Stimulated activated CD4-positive, alpha-beta T cell treated with anti-CD3 and anti-CD28 coated beads, Interleukin-15, amount 100 ng/mL, for 24 hours (primary cell): Measurements from ENCODE around the gene RANBP1.

Source experiments
- DNase-seq: peaks from one replicate; pipeline ENCODE4 v3.0.0-alpha.2; 2020

Gene RANBP1

DNA sequence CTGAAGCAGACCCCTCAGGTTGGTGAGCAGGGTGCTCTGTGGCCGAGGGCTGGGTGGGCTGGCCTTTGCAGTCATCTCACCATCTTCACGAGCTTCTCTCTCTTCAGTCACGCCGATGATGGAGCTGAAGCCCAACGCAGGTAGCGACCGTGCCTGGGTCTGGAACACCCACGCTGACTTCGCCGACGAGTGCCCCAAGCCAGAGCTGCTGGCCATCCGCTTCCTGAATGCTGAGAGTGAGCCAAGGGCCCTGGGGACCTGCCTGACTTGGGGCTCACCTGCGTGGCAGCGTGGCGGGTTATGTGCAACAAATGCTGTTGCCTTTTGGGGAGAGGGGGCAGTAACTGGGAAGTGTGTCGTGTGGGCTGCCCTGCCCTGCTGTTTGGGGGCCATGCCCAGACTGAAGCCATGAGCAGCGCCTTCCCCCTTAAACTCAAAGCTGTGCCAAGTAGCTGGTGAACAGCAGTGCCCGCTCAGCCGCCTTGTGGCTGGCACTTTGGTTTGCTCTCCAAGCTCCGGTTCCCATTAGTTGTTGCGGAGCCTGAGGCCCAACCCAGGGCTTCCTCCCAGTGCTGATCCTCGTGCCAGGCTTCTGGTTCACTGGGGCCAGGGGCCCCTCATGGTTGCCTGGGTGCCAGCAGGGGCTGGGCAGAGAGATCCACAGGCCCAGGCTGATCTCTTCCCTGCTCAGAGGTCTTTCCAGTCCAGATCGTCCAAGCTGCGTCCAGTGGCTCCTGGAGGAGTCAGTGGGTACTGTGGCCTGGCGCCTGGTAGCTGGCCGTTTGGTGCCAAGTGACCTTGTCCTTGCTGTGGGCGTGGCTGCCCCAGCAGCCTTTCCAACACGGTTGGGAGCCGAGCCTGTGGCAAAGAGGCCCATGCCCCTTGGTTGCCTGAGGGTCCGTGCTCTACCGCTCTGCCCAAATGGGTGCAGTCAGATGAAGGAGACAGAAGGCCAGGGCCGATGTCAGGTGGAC is 9.6 kb downstream of the RANBP1 start:
- DNase-seq: no peak

DNA sequence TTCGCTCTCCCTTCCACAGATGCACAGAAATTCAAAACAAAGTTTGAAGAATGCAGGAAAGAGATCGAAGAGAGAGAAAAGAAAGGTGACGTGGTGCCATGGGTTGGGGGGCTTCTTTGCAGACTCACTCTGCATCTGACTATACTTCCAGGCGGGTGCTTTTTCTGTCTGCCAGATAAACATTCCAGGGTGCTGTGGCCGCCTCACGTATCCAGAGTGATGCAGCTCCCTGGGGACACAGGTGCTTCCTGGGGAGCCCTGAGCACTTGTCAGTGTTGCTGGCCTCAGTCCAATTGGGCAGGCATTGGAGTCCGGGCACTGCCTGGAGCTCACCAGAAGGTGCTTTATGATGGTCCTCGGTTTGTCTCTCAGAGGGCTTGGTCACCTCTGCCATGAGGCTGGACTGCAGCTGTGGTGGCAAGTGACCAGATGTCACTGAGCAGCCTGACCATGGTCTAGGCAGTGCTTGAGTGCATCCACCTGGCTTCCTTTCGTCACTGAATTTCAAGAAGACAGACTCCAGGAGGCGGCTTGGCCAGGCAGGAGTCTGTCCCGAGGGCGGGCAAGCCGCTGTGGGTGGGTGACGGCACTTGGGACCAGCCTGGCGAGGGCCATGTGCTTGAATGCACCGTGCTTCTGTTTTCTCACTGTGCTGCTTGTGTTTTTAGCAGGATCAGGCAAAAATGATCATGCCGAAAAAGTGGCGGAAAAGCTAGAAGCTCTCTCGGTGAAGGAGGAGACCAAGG is 10.6 kb downstream of the RANBP1 start:
- no peak for DNase-seq

DNA sequence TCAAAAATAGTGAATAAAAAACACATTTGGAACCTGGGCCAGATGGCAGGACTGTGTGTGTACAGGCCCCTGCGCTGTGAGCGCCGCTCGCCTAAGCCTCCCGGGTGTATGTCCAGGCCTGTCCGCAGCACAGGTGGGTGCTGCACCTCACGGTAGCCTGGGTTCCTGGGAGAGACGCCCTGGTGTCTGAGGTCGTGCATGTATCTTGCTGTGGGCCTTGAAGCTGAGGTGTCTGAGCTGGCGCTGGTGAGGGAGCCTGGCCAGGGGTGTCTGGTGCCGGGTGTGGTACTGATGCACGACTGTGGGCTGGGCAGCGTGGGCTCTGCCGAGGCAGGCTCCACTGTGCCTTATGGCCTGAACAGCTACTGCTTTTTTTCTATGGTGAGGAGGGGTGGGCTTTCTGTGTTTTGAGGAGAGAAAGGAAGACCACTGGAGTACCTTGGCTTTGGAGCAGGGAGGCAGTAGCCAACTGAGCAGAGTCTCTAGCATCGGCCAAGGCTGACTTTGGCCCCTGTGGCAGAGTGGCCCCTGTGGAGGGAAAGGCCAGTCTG is 11.5 kb downstream of the RANBP1 start:
- DNase-seq: no peak

DNA sequence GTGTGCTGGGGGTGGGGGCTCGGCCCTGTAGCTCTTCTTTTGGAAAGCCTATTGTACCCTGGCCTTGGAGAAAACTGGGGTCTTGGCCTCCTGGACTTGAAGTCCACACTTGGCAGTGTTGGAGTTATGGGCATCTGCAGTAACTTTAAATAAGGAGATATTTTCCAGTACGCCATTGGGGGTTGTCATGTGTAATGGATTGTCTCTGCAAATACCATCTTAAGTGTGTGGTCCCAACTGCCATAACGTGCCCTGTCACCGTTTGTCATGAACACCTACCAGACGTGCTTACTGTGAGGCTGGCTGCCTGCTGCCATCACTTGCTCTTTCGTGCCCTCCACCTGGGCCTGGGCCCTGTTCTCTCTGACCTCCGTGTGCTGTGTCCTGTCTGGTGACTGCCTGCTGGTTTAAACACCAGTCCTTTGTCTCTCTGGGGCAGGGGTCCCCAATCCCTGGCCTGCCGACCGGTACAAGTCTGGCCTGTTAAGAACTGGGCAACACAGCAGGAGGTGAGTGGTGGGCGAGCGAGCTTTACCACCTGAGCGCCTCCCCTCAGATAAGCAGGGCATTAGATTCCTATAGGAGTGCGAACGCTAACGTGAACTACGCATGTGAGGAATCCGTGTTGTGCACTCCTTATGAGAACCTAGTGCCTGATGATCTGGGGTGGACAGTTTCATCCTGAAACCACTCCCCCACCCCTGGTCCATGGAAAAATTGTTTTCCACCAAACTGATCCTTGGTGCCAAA is 12.1 kb downstream of the RANBP1 start:
- DNase-seq: no peak

DNA sequence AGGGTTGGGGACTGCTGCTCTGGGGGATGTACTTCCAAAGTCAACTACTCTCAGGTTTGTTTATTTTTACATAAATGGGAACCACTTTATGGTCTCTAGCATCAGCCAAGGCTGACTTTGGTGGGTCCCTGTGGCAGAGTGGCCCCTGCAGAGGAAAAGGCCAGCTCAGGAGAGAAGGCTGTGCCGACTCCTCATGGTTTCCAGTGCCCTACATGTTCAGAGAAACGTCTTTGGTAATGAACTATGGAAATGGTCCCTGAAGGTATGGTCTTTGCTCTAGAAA is 12.7 kb downstream of the RANBP1 start:
- DNase-seq: no peak

DNA sequence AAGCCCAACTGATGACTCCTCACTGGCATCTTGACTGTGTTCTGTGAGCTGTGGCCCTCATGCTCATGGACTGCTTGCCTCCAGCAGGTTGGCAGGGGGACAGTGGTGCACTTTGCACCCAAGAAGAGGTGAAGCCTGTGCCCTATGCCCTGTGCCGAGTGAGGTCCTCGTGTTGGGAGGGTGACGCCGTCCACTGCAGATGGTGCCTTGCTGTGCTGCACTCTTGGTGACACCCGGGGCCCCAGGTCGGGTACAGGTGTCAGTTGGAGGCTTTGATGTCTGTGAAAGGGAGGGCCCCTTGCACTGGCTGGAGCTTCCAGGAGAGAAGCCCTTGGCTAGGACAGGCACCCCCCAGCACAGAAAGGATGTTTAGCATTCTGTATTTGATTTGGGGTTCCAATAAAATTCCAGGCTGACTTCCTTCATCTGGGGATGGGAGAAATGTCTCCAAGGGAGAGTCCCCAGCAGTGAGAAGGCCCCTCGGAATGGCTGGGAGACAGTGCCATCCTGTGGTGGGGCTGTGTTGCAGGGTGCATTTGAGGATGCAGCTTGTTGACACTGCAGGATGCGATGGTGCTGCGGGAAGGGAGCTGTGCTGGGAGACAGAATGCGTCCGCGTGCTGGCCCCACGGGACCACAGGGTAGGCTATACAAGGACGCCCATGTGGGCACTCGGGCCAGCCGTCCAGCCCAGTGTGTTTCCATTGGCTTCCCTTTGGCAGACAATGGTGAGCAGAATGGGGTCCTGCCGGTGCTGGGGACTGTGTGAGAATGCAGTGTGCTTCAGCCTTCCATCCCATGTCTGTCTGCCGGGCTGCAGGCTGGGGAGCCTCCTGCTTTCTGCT is 13.2 kb downstream of the RANBP1 start:
- peak; percentile 62 for DNase-seq

DNA sequence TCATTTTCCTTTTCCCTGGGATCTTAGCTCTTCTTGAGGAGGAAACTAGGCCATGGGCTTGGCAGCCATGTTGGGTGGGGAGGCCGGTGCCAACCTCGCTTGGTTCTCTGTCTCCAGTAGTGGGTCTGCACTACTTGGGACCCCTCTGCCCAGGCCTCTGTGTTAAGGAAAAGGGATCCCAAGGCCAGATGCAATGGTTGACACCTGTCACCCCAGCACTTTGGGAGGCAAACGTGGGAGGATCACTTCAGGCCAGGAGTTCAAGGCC is 13.8 kb downstream of the RANBP1 start:
- no peak for DNase-seq

DNA sequence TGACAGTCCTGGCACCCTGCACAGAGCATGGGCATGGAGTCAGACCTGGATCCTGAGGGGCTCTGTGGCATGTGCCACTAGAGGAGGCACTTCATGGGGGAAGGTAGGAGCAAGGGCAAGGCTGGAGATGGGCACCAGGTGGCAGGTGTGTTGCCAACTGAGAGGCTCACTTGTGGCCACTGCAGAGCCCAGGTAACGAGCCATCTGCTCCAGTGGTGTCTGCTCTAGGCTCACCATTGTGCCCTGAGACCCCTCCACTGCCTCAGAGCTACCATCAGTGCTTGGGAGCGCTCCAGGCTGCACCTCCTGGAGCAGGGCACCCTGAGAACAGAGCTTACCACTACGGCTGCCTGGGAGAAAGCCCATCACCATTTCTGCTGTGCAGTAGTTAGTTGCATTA is 14.4 kb downstream of the RANBP1 start:
- DNase-seq: no peak

DNA sequence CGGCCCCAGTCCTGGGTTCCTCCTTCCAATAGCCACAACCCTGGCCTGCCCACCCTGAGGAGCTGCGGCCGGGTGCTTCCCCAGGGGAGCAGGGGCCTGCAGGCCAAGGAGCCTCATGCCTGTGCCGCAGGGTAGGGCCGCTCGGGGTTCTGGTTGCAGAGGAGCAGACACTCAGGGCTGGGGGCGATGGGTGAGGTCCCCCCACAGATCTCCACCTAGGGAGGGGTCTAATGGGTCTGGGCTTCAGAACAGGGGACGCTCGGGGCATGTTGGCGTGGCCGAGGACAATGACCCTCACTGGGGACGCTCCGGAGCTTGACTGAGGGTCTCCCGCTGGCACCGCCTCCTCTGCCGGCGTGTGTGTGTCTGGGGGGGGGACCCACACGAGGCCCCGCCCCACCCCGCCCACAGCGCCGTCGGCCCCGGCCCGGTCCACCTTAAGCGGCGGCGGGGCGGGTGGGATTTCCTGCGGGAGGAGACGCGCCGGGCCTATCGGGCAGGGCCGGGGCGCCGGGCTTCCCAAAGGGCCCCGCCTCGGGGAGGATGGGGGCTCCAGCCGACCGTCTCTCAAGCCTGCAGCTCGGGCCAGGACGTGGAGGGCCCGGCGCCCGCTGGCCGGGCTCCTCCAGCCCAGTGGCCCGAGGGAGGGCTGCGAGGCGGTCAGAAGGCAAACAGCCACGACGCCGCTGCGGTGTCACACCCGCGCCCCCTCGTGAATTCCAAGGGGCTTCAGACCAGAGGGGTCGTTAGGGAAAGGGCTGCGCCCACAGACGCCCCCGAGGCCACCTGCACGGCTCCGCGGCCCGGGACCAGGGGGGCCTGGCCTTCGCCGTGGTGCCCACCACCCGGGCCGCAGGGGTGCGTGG is 15.1 kb downstream of the RANBP1 start:
- peak; percentile 88 for DNase-seq

DNA sequence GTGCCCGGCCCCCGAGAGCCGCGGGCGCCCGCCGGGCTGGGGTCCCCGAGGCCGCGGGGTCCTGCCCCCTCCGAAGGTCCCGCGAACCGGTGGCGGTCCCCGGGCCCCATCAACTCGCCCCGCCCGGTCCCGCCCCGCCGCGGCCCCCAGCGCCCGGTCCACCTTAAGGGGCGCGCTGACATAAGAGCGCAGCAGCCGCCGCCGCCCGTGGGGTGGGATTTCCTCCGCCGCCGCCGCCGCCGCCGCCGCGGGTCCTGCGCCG is 15.6 kb downstream of the RANBP1 start, which contains the start of gene ZDHHC8:
Gene ZDHHC8, plus strand, starts transcription at position 208 of the 262 bp plus-strand sequence. CDS start 144 bp downstream, outside the sequence.
- peak; percentile 66 for DNase-seq

DNA sequence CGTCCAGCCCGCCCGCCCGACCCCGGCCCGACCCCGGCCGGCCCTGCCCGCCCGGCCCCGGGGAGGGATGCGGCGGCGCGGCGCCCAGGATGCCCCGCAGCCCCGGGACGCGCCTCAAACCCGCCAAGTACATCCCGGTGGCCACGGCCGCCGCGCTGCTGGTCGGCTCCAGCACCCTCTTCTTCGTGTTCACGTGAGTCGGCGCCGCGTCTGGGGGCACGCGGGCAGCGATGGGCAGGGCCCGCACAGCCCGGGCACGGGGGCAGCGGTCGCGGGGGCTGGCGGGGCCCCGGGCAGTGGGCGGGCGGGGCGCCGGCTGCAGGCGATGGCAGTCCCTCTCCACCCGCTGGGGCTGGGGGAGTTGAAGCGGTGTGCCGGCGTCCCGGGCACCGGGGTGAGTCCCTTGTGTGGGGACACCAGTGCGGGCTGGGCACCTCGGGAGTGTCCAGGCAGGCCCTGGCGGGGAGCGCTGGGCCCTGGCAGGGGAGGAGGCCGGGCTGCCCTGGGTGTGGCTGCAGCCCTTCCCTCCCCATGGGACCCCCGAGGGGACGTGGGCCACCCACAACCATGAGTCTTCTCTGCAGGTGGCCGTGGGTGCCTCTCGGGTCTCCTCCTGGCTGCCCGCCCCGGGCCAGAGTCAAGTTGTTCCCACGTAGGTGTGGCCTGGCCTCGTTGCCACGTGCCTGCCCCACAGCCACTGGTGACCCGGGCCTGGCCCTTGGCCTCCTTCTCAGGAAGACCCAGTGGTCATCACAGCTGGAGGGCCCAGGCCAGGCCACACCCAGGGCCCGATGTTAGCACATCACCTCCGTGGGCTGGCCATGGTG is 16.2 kb downstream of the RANBP1 start:
- peak; percentile 47 for DNase-seq

DNA sequence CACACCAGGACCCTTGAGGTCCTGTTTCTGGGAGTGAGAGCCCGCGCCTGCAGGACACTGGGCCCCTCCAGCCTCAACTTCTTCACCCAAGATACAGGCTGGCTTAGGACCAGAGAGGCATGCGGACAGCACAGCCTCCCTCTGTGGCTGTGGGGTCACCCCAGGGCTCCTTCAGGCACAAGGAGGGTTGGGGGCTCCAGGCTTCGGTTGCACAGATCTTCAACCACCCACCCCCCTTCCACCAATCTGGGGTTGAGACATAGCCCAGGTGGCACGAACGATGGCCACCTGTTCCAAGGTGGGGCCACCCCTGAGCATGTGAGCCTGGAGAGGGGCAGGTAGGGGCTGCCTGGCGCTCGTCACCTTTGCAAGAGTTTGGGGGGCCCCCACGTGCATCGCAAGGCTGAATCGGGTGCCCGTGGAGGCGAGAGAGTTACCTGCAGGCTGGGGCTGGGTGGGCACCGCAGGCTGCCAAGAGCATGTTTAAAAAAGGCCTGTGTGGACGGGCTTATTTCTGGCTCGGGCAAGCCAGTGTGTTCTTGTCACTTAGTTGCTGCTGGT is 16.9 kb downstream of the RANBP1 start:
- DNase-seq: no peak

DNA sequence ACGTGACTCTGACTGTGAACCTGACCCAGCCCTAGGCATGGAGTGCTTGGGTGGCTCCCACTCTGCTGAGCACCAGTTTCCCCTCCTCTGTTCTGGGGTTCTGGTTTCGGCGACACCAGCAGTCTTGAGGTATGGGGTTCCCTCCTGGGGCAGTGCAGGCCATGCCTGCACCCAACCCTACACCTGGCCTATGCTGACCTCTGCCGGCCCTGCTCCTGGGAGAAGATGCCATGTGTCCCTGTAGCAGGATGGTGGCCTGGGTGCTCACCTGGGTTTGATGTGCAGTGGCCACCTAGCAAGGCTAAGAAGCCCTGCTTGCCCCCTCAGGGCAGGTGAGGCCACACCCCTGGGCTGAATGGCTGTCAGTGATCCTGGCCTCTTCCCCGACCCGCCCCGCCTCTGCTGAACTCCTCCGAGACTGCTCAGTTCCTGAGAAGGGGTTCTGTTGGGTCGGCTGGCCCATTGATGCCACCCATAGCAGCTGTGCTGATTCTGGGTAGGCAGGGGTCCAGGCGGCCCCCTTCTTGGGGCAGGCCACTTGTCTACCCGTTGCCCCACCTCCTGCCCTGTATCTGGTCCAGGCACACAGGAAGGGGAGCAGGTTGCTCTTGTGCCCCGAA is 18.1 kb downstream of the RANBP1 start:
- DNase-seq: no peak

DNA sequence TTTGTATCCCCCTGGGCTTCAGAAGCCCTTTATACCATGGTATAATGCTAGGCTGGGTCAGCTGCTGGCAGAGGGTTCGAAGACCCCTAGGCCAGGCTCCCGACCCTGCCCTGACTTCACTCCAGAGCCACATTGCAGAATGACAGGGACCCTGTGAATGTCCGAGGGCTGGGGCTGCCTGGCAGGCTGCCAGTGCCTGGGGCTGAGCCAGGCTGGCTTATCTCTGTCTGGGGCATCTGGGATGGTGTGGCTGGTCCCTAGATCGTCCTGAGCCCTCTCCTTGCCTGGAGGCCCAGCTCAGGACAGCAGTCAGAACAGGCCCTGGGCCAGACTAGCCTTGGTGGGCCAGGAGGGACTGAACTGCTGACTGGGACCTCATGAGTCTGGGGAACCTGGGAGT is 19.4 kb downstream of the RANBP1 start:
- no peak for DNase-seq

DNA sequence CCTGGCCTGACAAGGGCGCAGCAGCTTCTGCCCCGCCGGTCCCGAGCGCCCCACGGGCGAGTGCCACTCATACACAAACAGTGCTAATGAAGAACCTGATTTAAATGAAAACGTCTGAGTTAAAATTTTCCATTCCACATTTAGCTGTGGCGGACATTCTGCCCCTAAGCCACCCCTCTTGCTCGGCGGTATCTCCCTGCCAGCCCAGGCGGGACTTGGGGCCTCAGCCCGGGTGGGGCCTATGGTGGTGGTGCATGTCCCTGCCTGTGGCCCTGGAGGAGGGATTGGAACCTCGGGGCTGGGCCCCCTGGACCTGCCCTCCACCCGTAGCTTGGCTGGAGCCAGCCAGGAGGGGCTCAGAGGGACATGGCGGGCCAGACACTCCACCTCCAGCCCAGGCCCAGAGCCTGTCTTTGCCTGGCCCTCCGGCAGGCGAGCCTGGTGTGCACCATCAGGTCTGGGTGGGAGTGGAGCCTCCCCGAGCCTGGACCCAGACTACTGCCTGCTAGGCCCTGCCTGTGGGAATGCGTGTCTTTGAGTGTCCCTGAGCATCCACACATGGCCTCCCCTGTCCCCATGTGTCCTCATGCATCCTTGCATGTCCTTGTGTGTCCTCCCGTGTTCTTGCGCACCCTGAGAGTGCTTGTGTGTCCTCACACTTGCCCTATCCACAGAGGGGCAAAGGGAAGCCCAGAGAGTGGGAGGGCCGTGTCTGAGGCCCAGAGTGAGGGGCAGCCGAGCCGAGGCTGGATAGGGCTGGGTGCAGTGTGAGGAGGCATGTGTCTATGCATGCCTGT is 20.1 kb downstream of the RANBP1 start:
- DNase-seq: no peak

DNA sequence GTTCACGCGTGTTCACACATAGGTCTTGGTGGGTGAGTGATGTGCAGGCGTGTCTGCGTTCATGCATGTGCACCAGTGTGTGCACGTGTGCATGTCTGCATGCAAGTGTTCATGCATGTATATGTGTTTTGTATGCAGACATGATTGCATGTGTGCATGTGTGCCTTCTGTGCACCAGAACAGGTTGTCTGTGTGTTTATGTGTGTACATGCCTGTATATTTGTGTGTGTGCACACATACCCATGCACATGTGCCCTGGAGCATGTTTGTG is 20.6 kb downstream of the RANBP1 start:
- no peak for DNase-seq

DNA sequence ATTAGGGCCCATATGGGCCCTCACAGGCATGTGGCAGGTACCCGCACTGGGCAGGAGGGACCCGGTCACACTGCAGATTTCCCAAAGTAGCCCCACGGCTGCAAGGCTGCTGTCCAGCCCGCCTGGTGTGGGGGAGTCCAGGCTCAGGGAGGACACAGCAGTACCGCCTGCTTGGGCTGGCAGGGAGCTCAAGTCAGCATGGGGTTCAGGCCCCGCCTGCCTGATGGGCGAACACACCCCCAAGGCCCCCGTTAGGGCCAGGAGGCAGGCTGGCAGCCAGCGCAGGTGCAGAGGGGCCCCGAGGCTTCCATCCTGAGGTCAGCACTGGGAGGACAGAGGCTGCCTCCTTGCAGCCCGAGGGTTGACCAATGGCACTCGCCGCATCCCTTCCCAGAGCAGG is 21.2 kb downstream of the RANBP1 start:
- no peak for DNase-seq

DNA sequence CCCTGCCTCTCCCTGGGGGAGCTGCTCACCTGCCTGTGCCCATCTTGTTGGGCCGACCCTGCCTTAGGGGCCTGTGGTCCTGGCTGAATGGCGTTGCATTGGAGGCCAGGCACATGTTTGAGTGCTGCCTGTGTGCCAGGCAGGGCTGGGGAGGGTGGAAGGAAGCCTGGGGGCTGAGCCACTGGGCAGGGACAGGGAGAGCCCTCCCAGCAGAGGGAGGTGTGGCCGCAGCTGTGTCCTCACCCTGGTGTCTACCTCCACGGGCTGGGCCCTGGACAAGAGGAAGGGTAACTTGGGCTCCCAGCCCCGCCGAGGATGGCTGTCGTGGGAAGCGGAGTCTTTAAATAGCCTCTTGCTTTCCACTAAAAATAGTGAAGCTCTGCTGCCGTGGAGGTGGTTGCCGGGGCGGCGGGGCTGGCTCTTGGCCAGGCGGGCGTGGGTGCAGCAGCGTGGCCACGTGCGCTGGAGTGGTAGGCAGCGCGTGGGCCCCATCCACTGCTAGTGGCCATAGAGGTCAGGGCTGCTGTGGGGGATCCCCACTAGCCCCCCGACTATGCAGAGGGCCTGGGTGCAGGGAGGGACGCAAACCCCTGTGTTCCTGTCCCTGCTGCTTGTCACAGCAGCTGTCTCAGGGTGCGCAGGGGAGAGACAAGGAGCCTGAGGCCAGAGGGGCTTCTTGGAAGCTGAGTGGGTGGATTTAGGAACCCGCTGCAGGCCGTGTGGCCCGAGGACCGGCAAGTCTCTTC is 21.9 kb downstream of the RANBP1 start:
- no peak for DNase-seq

DNA sequence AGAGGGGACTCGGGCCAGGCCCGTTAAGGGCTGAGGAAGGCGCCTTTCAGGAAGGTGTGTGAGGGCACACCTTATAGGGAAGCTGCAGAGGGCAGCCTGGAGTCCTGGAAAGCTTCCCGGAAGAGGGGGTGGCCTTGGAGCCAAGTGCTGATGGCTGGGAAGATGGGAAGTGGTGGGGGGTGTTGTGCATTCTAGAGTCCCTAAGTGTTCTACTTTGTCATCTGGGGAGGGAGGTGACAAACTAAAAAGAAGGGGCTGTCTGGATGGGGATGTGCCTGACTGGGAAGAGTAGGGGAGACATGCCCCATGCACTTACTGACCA is 22.5 kb downstream of the RANBP1 start:
- DNase-seq: no peak
